Measurements from ENCODE around the gene PSMC4. TPM values are rescaled to one million over a fixed set of nuclear protein-coding genes. Genes with fewer than 3 reads are reported as not detected.

The PSMC4 gene
- total RNA-seq, 1 experiment from 2014 or later = 177 TPM

GRCh38 chr19:39987596-39987995 is 16.6 kb downstream of the PSMC4 start:
- no peak for DNase-seq (ENCODE audit: low read depth)

GRCh38 chr19:39993605-39994004 is 22.6 kb downstream of the PSMC4 start:
- DNase-seq (ENCODE audit: low read depth) = no peak

- DNase-seq (ENCODE audit: low read depth) = no peak
Measured at GRCh38 chr19:39994361-39994760, 23.4 kb downstream of the PSMC4 start.

GRCh38 chr19:39995794-39996193 is 24.8 kb downstream of the PSMC4 start:
- DNase-seq (ENCODE audit: low read depth) = no peak

- peak; percentile 64 for DNase-seq (ENCODE audit: low read depth)
Measured at GRCh38 chr19:39996218-39996810, 25.3 kb downstream of the PSMC4 start.

GRCh38 chr19:39996811-39997637 is 26.1 kb downstream of the PSMC4 start, which contains the start of gene ZNF546:
TSS of gene ZNF546 (plus strand) at chr19:39997060. CDS start at chr19:39998327, 1,267 bp downstream.
- peak; percentile 87 for DNase-seq (ENCODE audit: low read depth)

- DNase-seq (ENCODE audit: low read depth) = no peak
Measured at GRCh38 chr19:39997638-39998216, 26.8 kb downstream of the PSMC4 start.

- DNase-seq (ENCODE audit: low read depth) = peak; percentile 78
Measured at GRCh38 chr19:39998501-39998900, 27.5 kb downstream of the PSMC4 start.

- no peak for DNase-seq (ENCODE audit: low read depth)
Measured at GRCh38 chr19:40005691-40006272, 34.8 kb downstream of the PSMC4 start.

GRCh38 chr19:40006273-40006691 is 35.3 kb downstream of the PSMC4 start:
- DNase-seq (ENCODE audit: low read depth) = peak; percentile 83

GRCh38 chr19:40009674-40010073 is 38.7 kb downstream of the PSMC4 start:
- no peak for DNase-seq (ENCODE audit: low read depth)

GRCh38 chr19:40013991-40014390 is 43.0 kb downstream of the PSMC4 start:
- DNase-seq (ENCODE audit: low read depth) = no peak

GRCh38 chr19:40023969-40024368 is 53.0 kb downstream of the PSMC4 start:
- DNase-seq (ENCODE audit: low read depth) = no peak

GRCh38 chr19:40025938-40026596 is 55.1 kb downstream of the PSMC4 start:
- no peak for DNase-seq (ENCODE audit: low read depth)

- no peak for DNase-seq (ENCODE audit: low read depth)
Measured at GRCh38 chr19:40026597-40026970, 55.6 kb downstream of the PSMC4 start.

Other genes with a start within 250 kb of the PSMC4 start
- gene CLC, start 233.1 kb upstream of the PSMC4 start, total RNA-seq (2014; rRNA removed) = not detected in 2 replicates
- not detected in 2 replicates for gene LEUTX, start 192.3 kb upstream of the PSMC4 start, total RNA-seq (2014; rRNA removed)
- gene DYRK1B, start 137.0 kb upstream of the PSMC4 start, total RNA-seq (2014; rRNA removed) = 0.86 and 1.2 TPM in 2 replicates
- gene FBL, start 124.8 kb upstream of the PSMC4 start, total RNA-seq (2014; rRNA removed) = 68.2 and 80.9 TPM in 2 replicates
- 0.06 and 0.13 TPM in 2 replicates for gene FCGBP, start 36.5 kb upstream of the PSMC4 start, total RNA-seq (2014; rRNA removed)
- gene ZNF546, start 25.9 kb downstream of the PSMC4 start, total RNA-seq (2014; rRNA removed) = 1.4 and 1.6 TPM in 2 replicates
- 5.4 and 7.3 TPM in 2 replicates for gene ZNF780B, start 85.1 kb downstream of the PSMC4 start, total RNA-seq (2014; rRNA removed)
- 11.3 and 15.6 TPM in 2 replicates for gene ZNF780A, start 119.8 kb downstream of the PSMC4 start, total RNA-seq (2014; rRNA removed)
- gene MAP3K10, start 220.3 kb downstream of the PSMC4 start, total RNA-seq (2014; rRNA removed) = 6.0 and 8.3 TPM in 2 replicates
- not detected in 2 replicates for gene TTC9B, start 247.2 kb downstream of the PSMC4 start, total RNA-seq (2014; rRNA removed)